Stimulated activated CD4-positive, alpha-beta T cell treated with anti-CD3 and anti-CD28 coated beads, Interleukin-2, amount 100 ng/mL, for 48 hours (primary cell): ENCODE measurements around the gene YIPF1.

Experiments
- DNase-seq, 2 donors: peaks; one replicate each; pipeline ENCODE4 v3.0.0-alpha.2; 2020

The YIPF1 gene

DNA sequence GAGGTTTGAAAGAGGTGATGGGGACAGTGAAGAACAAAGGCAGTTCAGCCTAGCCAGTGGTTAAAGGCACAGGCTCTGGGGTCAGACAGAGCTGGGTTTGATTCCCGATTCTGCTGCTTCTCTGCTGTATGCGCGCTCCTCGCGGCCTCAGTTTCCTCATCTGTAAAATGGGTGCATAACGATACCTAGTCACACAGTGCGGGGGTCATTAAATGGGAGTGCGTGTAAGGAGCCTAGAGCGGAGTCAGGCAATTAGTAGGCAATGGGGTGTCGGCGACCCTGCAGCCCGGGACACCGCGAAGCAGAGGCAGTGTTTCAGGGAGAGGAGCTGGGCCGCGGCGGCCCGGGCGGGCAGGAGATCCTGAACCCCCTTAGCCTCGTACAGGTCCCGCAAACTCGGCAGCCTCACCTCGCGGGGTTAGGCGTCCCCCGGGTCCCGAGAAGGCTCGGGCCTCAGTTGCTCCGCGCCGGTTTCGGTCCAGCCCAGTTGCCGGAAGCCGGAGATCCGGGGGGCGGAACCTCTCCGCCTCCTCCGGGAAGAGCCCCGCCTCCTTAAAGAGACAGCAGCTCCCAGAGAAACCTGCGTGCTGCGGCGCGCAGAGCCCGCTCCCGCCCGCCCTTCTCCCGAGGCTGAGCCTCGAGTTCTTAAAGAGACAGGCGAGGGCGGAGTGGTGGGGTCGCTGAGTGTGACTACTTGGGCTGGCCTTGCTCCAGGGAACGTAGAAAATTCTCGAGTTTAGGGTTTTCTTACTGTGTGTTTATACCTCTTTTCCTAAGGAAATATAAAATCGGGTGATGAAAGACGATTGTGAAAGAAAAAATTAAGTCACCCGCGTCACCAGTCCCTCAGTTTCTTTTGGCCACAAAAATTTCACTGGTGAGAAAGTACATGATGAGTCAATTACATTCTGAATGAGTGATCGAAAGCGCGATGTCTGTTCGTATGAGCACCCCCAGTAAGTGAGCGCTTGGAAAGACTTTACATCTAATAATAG is at the start of gene YIPF1:
TSS of gene YIPF1 (minus strand) at position 494 of the 995 bp plus-strand sequence. CDS start 860 bp downstream, outside the sequence.
- peak; percentile 74 to 79 for DNase-seq

DNA sequence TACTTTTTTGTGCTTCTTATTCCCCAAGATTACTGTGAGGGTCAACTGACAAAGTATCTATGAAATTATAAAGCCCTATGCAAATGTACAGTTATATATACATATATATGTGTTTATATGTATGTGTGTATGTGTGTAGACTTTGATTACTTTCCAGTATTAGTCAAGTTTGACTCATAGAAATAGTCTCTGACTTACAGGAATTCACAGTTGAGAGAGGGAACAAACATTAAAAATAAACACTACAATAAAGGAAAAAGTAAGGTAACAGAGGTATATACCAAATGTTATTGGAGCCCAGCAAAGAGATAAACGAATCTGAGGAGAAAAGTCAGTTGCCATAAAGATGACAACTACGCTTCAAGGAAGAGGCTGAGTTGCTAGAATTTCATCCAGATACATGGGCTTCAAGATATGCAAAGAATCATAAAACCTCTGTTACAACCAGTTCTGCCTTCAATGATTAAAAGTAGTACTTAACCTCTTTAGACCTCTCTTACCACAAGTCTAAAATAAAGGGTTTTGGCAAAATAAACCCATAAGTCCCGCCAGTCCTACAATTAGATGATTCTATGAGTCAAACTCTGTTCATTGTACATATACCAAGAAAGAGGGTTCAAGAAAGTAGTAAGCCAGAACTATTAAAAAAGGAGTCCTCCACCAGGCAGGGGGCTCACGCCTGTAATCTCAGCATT is 48.7 kb upstream of the YIPF1 start:
- DNase-seq: no peak

DNA sequence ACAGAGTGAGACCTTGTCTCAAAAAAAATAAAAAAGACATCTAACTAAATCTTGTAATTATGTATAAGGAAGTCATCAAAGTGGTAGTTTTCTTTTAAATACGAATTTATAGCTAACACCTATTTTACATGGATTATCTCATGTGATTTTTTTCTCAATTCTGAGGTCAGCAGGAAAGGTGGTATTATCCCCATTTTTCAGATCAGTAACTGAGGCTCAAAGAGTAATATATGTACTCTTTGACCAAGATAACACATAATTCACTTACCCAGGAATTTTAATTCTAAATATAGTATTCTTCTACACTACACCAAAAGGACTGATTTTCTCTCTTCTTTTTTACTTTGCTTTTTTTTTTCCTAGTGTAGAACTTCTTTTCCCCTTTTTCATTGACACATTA is 46.8 kb upstream of the YIPF1 start:
- no peak for DNase-seq

DNA sequence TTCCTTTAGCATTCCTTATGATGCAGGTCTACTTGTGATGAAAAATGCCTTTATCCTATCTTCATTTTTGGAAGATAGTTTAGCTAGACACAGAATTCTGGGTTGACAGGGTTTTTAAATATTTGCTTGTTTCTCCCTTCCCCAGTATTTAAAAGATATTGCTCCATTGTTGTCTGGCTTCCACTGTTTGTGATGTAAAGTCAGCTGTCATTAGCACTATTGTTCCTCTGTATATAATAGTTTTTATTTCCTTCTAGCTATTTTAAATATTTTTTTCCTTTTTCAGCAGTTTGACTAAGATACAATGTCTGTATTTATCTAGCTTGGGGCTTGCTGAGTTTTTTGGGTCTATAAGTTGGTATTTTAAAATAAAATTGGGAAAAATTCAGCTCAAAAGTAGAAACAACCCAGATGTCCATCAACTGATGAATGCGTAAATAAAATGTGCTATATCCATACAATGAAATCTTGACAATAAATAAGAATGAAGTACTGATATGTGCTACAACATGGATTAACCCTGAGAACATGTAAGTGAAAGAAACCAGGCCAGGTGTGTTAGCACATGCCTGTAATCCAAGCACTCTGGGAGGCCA is 44.7 kb upstream of the YIPF1 start:
- no peak for DNase-seq

DNA sequence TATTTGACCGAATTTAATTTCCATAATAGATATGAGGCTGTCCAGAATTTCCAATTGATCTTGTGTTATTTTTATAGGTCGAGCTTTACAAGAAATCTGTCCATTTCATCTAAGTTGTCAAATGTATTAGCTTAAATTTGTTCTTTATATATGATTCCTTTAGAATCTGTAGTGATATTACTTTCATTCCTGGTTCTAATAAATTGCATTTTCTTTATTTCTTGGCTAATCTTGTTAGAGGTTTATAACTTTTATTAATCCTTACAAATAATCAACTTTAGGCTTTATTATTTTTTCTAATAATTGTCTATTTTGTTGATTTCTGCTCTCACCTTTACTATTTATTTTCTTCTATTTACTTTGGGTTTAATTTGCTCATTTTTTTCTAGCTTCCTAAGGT is 41.9 kb upstream of the YIPF1 start:
- no peak for DNase-seq

DNA sequence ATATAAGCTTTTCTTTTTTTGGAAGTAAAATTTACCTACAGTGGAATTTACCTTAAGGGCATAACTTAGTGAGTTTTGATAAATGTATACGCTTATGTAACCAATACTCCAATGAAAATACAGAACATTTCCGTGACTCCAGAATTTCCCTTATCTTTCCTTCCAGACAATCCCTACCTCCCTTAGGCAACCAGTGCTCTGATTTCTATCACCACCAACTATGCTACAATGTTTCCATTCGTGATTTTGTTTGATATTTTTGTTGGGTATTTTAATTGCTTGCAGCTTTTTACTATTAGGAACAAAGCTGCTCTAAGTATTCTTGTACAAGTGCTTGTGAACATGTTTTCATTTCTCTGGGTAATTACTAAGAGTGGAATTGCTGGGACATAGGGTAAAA is 41.3 kb upstream of the YIPF1 start:
- DNase-seq: no peak

DNA sequence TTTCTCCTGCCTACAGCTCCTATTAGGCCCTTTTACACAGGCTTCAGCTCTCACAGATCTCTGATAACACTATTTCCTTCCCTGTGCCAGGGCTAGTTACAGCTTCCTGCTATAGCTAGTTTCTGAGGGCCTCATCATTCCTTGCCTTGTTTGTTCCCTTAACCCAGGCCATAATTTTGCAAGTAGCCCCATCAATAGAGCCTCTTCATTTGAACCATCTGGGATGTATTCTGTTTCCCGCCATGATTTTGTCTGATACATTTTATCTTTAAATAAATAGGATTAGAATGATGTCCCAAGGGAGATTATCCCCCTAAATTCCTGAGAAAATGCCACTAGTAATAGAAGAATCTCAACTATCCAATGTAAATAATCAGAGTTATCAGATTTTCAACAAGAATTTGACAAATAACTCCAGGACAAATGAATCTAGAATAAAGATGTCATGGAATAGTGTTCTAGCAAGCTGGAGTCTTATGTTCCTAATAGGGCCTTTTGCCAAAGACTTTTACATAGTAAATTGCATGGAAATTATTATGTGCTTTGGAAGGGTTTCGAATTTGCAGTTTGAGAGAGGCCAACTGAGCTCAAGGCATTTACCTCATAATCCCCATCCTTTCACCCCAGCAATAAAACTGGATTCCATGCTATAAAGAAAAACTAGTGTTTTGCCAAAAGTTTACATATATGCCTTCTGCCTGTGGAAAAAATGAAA is 39.8 kb upstream of the YIPF1 start:
- no peak for DNase-seq

DNA sequence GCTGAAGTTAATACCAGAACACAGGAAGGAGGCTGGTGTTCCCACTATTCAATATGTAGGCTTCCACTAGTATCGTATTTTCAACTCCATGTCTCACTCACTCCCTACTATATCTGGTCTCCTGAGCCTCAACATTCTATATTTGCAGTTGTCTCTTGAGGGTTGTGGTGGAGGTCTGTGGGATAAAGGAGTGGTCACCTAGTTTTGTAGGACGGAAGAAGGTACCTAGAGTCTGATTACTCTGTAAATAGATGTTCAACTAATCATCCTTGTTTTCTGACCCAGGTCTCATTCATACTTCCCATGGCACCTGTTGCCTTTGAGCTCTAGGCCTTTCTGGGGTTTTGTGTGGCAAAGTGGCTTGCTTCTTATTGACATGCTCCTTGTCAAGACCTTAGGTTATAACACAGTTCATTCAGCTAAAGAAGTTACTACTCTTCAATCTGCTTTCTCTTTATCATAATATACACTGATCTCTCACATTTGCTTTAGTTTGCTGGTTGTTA is 37.8 kb upstream of the YIPF1 start:
- no peak for DNase-seq

DNA sequence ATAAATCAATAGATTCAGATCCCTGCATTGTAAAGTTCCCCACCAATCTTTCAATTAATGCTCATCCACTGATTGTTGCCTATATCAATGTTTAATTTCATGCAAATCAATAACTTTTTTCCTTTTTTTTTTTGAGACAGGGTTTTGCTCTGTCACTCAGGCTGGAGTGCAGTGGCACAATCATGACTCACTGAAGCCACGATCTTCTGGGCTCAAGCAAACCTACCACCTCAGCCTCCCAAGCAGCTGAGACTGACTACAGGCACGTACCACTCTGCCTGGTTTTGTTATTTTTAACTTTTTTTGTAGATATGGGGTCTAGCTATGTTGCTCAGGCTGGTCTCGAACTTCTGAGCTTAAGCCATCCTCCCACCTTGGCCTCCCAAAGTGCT is 30.1 kb upstream of the YIPF1 start:
- DNase-seq: peak in 1 of 2 donors; percentile 8

DNA sequence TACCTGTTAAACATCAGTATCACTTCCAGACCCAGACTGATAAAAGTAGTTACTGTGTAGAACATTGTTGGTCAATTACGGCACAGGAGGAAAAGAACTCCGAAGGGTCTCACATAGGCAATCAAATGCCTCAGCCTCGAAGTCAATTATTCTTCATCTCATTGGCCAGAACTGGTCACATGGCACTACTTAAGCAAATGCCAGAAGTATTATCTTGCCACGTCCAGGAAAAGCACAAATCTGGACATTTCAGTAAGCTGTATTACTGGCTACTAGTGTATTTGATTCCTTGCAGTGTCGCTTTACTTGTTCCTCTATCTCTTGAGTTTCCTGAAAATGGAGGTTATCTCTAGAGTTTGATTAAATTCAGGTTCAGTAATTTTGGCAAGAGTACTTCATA is 28.7 kb upstream of the YIPF1 start:
- no peak for DNase-seq

DNA sequence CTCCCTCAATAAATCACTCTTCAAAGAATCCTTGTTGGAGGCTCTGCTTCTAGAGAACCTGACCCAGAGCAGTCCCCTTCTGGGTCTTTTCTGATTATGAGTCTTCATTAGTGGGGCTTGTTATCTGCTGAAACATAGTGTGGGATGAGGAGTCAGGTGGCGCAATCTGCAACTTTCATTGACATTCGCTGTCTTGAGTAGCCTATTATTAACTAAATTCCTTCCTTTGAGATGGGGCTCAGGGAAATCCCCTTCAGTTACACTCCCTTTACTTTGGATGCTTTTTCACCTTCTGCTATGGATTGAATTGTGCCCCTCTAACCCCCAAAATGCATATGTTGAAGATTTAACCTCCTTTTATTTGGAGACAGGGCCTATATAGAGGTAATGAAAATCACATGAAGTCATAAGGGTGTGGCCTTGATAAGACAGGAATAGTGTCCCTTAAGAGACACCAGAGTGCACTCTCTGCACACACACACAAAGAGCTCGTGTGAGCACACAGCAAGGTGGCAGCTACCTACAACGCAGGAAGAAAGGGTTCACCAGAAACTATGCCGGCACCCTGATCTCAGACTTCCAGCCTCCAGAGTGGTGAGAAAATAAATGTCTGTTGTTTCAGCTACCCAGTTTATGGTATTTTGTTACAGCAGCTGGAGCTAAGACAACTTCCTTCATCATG is 23.9 kb upstream of the YIPF1 start:
- no peak for DNase-seq

DNA sequence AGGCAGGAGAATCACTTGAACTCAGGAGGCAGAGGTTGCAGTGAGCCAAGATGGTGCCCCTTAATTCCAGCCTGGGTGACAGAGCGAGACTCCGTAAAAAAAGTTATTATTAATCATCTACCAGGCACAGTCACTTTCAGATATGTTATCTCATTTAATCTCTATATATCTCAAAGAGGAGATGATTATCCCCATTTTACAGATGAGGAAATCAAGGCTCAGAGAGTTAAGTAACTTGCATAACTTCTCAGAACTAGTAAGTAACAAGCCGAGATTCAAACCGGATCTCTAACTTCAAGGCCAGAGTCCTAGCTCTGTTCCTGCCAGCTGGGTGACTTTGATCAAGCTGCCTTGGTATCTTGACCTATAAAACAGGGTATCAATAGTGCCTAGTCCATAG is 21.8 kb upstream of the YIPF1 start:
- DNase-seq: no peak

DNA sequence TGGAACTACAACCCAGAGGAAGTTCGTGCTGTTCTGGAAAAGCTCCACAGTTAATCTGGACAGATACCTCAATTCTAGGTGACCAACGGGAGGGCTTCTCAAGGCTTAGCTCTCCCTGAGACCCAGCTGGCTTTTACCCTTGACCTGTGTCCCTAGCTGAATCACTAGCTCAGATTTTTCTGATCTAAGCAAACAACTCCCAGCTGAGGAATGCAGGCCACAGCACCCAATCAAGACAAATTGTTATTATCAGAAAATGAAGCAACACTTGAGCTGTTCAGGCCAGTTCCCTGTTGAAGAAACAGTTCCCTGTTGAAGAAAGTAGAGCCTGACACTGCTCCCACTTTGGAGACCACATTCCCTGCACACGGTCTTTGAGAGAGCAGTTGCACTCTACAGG is 20.3 kb upstream of the YIPF1 start:
- DNase-seq: no peak

DNA sequence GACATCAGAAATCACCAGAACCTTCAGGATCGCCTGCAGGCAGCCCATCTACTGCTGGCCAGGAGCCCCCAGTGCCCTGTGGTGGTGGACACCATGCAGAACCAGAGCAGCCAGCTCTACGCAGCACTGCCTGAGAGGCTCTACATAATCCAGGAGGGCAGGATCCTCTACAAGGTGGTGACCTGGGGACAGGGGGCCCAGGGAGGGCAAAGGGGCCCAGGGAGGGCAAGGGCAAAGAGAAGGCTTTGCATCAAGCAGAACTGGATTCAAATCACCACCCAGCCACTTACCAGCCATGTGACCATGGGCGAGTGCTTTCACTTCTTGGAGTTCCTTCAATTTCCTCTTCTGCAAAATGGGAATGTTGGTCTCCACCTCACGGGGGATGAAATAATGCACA is 16.5 kb upstream of the YIPF1 start:
- no peak for DNase-seq

DNA sequence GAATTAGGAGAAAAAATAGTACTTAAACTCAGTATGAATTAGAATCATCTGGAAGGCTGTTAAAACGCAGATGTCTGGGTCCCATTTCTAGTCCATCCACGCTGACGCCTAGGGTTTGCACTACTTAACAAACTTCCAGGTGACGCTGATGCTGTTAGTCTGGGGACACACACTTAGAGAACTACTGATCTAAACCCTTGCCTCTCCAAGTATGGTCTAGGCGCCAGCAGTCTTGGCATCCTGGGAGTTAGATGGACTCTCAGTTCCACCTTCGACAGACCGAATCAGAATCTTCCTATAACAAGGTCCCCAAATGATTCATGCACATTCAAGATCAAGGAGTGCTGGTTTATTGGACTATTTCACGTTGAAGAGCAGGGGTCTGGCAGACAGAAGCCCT is 15.9 kb upstream of the YIPF1 start:
- DNase-seq: no peak

DNA sequence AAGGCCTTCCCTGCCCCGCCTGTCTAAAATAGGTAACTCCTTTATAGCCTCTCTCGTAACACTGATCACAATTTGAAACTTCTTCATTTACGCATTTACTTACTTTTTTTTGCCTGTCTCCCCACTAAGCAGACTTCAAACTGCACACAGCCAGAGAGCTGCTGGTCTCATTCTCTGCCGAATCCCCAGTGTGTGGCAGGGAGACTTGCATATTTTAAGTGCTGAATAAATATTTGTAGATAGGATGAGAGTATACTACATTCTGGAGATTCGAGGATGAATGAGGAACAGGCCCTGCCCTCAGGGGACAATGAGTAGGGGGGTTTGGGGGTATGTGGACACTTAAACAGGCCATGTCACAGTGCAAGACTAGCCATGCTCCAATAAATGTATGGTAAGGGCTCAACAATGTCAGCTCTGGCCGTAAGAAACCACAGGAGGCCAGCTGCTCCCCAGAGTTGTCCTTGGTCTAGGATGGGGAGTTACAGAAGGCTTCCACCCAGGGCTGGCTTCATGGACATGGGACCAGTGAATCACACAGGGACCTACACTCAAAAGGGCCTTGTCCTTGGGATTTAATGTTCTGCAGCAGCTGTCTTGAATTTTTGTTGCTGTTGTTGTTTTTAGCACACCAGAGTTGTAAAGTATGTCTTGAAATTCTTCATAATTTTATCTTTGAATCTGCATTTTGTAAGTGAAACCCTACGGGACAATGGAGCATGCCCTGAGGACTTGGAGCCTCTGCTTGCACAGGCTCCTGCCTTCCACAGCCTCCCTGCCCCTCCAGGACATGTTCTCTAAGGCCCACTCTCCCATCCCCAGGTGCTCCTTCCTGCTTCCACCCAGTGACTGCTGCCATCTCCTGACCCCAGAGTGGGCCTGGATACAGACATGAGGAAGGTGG is 12.9 kb upstream of the YIPF1 start:
- DNase-seq: no peak

DNA sequence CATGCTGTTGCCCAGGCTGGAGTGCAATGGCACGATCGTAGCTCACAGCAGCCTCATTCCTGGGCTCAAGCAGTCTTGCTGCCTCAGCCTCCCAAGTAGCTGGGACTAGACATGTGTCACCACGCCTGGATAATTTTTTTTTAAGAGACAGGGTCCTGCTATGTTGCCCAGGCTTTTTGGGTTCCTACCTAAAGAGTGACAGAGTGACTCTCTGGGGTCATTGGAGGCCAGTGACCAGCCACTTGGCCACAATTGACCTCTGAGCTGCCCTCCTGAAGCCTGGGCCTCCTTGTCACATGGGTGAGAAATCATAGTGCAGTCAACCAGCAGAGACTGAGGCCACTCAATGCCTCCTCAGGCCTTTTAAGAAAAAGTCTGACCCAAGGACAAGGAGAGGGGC is 10.1 kb upstream of the YIPF1 start:
- DNase-seq: no peak

DNA sequence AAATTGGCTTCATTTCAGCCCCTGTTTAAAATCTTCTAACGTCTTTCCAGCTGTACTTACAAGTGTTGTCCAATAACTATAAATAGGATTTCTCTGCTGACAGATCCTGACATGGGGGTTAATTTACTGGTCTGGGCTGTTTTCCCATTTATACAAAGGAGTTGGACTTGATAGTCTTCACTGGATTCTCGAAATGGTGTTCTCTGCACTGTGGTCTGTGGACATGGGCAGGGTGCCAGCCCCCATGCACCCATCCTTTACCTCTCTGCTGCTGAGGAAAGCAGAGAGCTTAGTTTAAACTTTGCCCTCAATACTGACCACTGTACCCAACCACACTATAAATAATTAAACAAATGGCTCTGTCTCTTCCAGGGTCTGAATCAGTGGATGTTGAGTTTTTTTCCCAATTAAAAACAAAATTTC is 9.6 kb upstream of the YIPF1 start:
- no peak for DNase-seq

DNA sequence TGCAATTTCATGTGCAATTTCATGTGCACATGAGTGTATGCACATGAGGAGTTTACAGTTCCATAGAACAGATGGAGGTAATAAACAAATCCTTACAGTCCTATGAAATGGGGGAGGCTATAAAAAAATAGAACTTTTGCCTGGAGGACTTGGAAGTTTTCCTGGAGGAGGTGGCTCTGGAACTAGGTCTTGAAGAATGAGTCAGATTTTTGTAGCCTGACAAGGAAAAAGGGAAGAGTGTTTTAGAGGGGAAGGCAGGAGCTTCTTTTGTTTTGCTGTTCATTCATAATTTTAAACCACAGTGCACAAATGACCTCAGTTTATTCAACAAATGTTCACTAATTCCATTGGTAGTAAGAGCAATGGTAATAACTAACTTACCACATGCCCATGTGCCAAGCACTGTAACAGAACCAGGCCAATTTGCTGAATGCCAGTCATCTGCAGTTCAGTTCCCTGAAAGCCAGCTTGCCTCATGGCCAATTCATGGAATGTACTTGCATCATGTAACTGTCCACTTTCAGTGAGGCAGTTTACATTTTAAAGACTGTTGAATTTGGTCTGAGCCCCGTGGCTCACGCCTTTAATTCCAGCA is 7.1 kb upstream of the YIPF1 start:
- no peak for DNase-seq

DNA sequence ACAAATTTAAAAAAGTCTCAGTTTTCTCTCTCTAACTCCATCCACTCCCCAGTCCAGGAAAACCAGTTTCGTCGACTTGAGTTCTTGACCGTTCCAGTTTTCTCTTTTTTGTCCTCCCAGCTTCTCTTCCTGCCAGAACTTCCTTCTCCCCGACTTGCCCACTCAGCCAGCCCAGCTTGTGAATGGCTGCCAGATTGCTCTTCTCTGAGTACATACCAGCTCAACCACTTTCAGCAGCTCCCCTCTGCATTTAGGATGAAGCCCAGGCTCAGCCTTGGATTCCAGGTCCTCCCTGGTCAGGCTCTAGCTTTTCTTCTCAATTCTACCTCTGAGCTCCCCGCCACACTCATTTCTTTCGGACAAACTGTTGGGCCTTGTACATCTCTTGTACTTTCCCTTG is 5.8 kb upstream of the YIPF1 start:
- no peak for DNase-seq

DNA sequence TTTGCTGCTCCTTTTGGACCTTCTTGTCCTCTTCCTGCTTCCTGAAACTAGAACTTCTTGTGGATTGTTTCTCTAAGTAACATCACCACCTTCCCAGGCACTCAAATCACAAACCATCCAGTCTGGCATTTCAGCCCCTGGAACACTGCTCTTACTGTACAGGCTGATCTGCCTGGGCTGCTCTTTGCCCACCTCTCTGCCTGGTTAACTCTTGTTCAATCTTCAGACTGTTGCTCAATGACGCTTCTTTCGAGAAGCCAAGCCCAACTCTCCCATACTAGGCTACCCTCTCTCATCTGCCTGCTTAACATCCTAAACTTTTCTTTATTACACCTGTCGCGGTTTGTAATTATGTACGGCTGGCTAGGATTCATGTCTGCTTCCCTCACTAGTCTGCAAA is 5.0 kb upstream of the YIPF1 start:
- DNase-seq: no peak
